Natural killer cell treated with Interleukin-12 subunit alpha and Interleukin-12 subunit beta and Interleukin-15 and Interleukin-18, amount 100 ng/mL, for 72 hours (primary cell): ENCODE data around the gene RBBP5. TPM values are rescaled to one million over a fixed set of nuclear protein-coding genes. Genes with fewer than 3 reads are reported as not detected.

Source experiments
- ATAC-seq, 2 donors: fragments of 150-1000 bp; cut with Tn5 transposase in 1 of 2; sonication (Bioruptor Pico), chemical (Tn5 transposase) in 1 of 2; 2 replicates each; pipeline ENCODE4 v1.10.0; 2021
- DNase-seq: peaks from one replicate; pipeline ENCODE4 v3.0.0; 2022; ENCODE audit warnings: low spot score
- H3K27ac Mint-ChIP-seq, 2 donors: 1 replicate in 1 of 2; 2 replicates in 1 of 2; pipeline ENCODE4 v1.8.0; 2022; ENCODE audit warnings: mixed read lengths in 2 of 2, mild to moderate bottlenecking in 1 of 2, moderate library complexity in 1 of 2
- H3K27me3 Mint-ChIP-seq, 2 donors: 1 replicate in 1 of 2; 2 replicates in 1 of 2; pipeline ENCODE4 v1.8.0; 2022; ENCODE audit warnings: mixed read lengths in 2 of 2
- H3K36me3 Mint-ChIP-seq: one replicate; pipeline ENCODE4 v1.8.0; 2022; ENCODE audit warnings: mixed read lengths
- H3K4me1 Mint-ChIP-seq, 2 donors: 1 replicate in 1 of 2; 2 replicates in 1 of 2; pipeline ENCODE4 v1.8.0; 2022; ENCODE audit warnings: low read depth in 2 of 2, mixed read lengths in 2 of 2, mild to moderate bottlenecking in 1 of 2
- H3K4me3 Mint-ChIP-seq: one replicate; pipeline ENCODE4 v1.8.0; 2022; ENCODE audit warnings: mixed read lengths
- H3K9me3 Mint-ChIP-seq: 2 replicates; pipeline ENCODE4 v1.8.0; 2022; ENCODE audit warnings: mixed read lengths
- total RNA-seq, 2 donors: library from RNA; stranded (reverse); gene quantifications; one replicate each; pipeline ENCODE4 v1.2.3, GENCODE V29; 2022

The RBBP5 gene
- total RNA-seq, 2 donors from 2014 or later = 23.8 to 24.7 TPM

- Mint-ChIP-seq H3K27ac (no peak overlapping the region), H3K36me3 (no peaks in the 10 kb centered on the region), H3K4me1 (peaks cover 0 to 5% of the 10 kb centered on the region in 2 donors), H3K27me3 (no peaks in the 10 kb centered on the region), H3K4me3 (no peak overlapping the region), H3K9me3 (no peaks in the 10 kb centered on the region)
- ATAC-seq (no peak), DNase-seq (no peak)
Measured at GRCh38 chr1:205075642-205076155, 46.1 kb downstream of the RBBP5 start.

GRCh38 chr1:205074513-205074912 is 47.3 kb downstream of the RBBP5 start:
- DNase-seq (no peak), ATAC-seq (peak in 1 of 2 donors; percentile 3)
- no peaks in the 10 kb centered on the region for H3K27me3 Mint-ChIP-seq
- peaks cover 0 to 5% of the 10 kb centered on the region in 2 donors for H3K4me1 Mint-ChIP-seq
- H3K4me3 Mint-ChIP-seq = no peak overlapping the region
- H3K9me3 Mint-ChIP-seq = no peaks in the 10 kb centered on the region
- no peak overlapping the region for H3K27ac Mint-ChIP-seq
- H3K36me3 Mint-ChIP-seq = no peaks in the 10 kb centered on the region

- ATAC-seq = peak in 1 of 2 donors; percentile 3
- Mint-ChIP-seq H3K9me3 (no peaks in the 10 kb centered on the region), H3K27ac (no peak overlapping the region), H3K36me3 (no peaks in the 10 kb centered on the region), H3K4me1 (peaks cover 0 to 5% of the 10 kb centered on the region in 2 donors), H3K27me3 (no peaks in the 10 kb centered on the region), H3K4me3 (no peak overlapping the region)
- no peak for DNase-seq
Measured at GRCh38 chr1:205074084-205074483, 47.7 kb downstream of the RBBP5 start.

GRCh38 chr1:205073511-205073910 is 48.3 kb downstream of the RBBP5 start:
- H3K4me3 Mint-ChIP-seq = no peak overlapping the region
- no peaks in the 10 kb centered on the region for H3K27me3 Mint-ChIP-seq
- no peak for DNase-seq
- H3K27ac Mint-ChIP-seq = no peak overlapping the region
- no peaks in the 10 kb centered on the region for H3K36me3 Mint-ChIP-seq
- no peak for ATAC-seq
- H3K4me1 Mint-ChIP-seq = peaks cover 0 to 5% of the 10 kb centered on the region in 2 donors
- no peaks in the 10 kb centered on the region for H3K9me3 Mint-ChIP-seq

- Mint-ChIP-seq H3K4me3 (no peak overlapping the region), H3K27ac (no peak overlapping the region), H3K9me3 (no peaks in the 10 kb centered on the region), H3K4me1 (peaks cover 0 to under 1% of the 10 kb centered on the region in 2 donors), H3K36me3 (no peaks in the 10 kb centered on the region), H3K27me3 (no peaks in the 10 kb centered on the region)
- DNase-seq (no peak), ATAC-seq (no peak)
Measured at GRCh38 chr1:205072881-205073280, 48.9 kb downstream of the RBBP5 start.

- no peak overlapping the region for H3K27ac Mint-ChIP-seq
- H3K27me3 Mint-ChIP-seq = no peaks in the 10 kb centered on the region
- H3K4me1 Mint-ChIP-seq = no peaks in the 10 kb centered on the region
- H3K9me3 Mint-ChIP-seq = no peaks in the 10 kb centered on the region
- DNase-seq (no peak), ATAC-seq (no peak)
- no peak overlapping the region for H3K4me3 Mint-ChIP-seq
- no peaks in the 10 kb centered on the region for H3K36me3 Mint-ChIP-seq
Measured at GRCh38 chr1:205072286-205072685, 49.5 kb downstream of the RBBP5 start.

- Mint-ChIP-seq H3K36me3 (no peaks in the 10 kb centered on the region), H3K4me1 (no peaks in the 10 kb centered on the region), H3K9me3 (no peaks in the 10 kb centered on the region), H3K27me3 (no peaks in the 10 kb centered on the region), H3K27ac (no peak overlapping the region), H3K4me3 (no peak overlapping the region)
- ATAC-seq (no peak), DNase-seq (no peak)
Measured at GRCh38 chr1:205071801-205072200, 50.0 kb downstream of the RBBP5 start.

GRCh38 chr1:205071028-205071409 is 50.8 kb downstream of the RBBP5 start:
- H3K27me3 Mint-ChIP-seq = peaks cover 0 to 3% of the 10 kb centered on the region in 2 donors
- H3K4me3 Mint-ChIP-seq = no peak overlapping the region
- H3K27ac Mint-ChIP-seq = no peak overlapping the region
- no peaks in the 10 kb centered on the region for H3K4me1 Mint-ChIP-seq
- H3K9me3 Mint-ChIP-seq = no peaks in the 10 kb centered on the region
- DNase-seq = no peak
- no peaks in the 10 kb centered on the region for H3K36me3 Mint-ChIP-seq
- ATAC-seq = no peak

- Mint-ChIP-seq H3K27me3 (peaks cover 0 to 3% of the 10 kb centered on the region in 2 donors), H3K36me3 (no peaks in the 10 kb centered on the region), H3K4me3 (no peak overlapping the region), H3K9me3 (no peaks in the 10 kb centered on the region), H3K4me1 (no peaks in the 10 kb centered on the region), H3K27ac (no peak overlapping the region)
- DNase-seq (no peak), ATAC-seq (no peak)
Measured at GRCh38 chr1:205069371-205070125, 52.2 kb downstream of the RBBP5 start.

- ATAC-seq = no peak
- no peak for DNase-seq
- Mint-ChIP-seq H3K4me1 (no peaks in the 10 kb centered on the region), H3K27me3 (peaks cover 0 to 3% of the 10 kb centered on the region in 2 donors), H3K4me3 (no peak overlapping the region), H3K27ac (no peak overlapping the region), H3K36me3 (no peaks in the 10 kb centered on the region), H3K9me3 (no peaks in the 10 kb centered on the region)
Measured at GRCh38 chr1:205068457-205069040, 53.2 kb downstream of the RBBP5 start.

- H3K4me1 Mint-ChIP-seq = no peaks in the 10 kb centered on the region
- DNase-seq (no peak), ATAC-seq (no peak)
- no peaks in the 10 kb centered on the region for H3K9me3 Mint-ChIP-seq
- no peak overlapping the region for H3K27ac Mint-ChIP-seq
- peaks cover 0 to 3% of the 10 kb centered on the region in 2 donors for H3K27me3 Mint-ChIP-seq
- no peak overlapping the region for H3K4me3 Mint-ChIP-seq
- no peaks in the 10 kb centered on the region for H3K36me3 Mint-ChIP-seq
Measured at GRCh38 chr1:205068001-205068400, 53.8 kb downstream of the RBBP5 start.

GRCh38 chr1:205067031-205067430 is 54.7 kb downstream of the RBBP5 start:
- no peaks in the 10 kb centered on the region for H3K36me3 Mint-ChIP-seq
- no peak overlapping the region for H3K4me3 Mint-ChIP-seq
- DNase-seq (no peak), ATAC-seq (no peak)
- peaks cover 0 to 3% of the 10 kb centered on the region in 2 donors for H3K27me3 Mint-ChIP-seq
- H3K9me3 Mint-ChIP-seq = no peaks in the 10 kb centered on the region
- no peak overlapping the region for H3K27ac Mint-ChIP-seq
- no peaks in the 10 kb centered on the region for H3K4me1 Mint-ChIP-seq

GRCh38 chr1:205066141-205066818 is 55.5 kb downstream of the RBBP5 start:
- peak; percentile 28 for DNase-seq
- Mint-ChIP-seq H3K27ac (no peak overlapping the region), H3K9me3 (no peaks in the 10 kb centered on the region), H3K36me3 (no peaks in the 10 kb centered on the region), H3K4me3 (no peak overlapping the region), H3K4me1 (no peaks in the 10 kb centered on the region), H3K27me3 (peaks cover 0 to 3% of the 10 kb centered on the region in 2 donors)
- peak in 1 of 2 donors; percentile 30 for ATAC-seq

- no peaks in the 10 kb centered on the region for H3K9me3 Mint-ChIP-seq
- no peaks in the 10 kb centered on the region for H3K4me1 Mint-ChIP-seq
- no peak for ATAC-seq
- H3K36me3 Mint-ChIP-seq = no peaks in the 10 kb centered on the region
- H3K27me3 Mint-ChIP-seq = peaks cover 0 to 3% of the 10 kb centered on the region in 2 donors
- no peak overlapping the region for H3K27ac Mint-ChIP-seq
- no peak overlapping the region for H3K4me3 Mint-ChIP-seq
- DNase-seq = peak; percentile 34
Measured at GRCh38 chr1:205065666-205066065, 56.1 kb downstream of the RBBP5 start.
